GM19463 (cell line): Measurements from ENCODE around the gene CD33.
"Not testable (repeated sequence)": the region's sequence is repeated elsewhere in the genome, so short reads cannot be mapped to it uniquely, and the experiment has no call there.

Experiments
- ATAC-seq: cut with Tn5 transposase; IDR thresholded peaks from one replicate; pipeline ENCODE4 v1.9.1; 2021; ENCODE audit warnings: mild to moderate bottlenecking, moderate library complexity; ENCODE audit not compliant: unreplicated experiment

CD33 gene

GRCh38 chr19:51210191-51210784 lies 14.6 kb upstream of the CD33 start:
- no peak for ATAC-seq

- not testable (repeated sequence) for ATAC-seq
Measured at GRCh38 chr19:51210874-51211361, 14.0 kb upstream of the CD33 start.

- ATAC-seq = no peak
Measured at GRCh38 chr19:51211833-51212232, 13.0 kb upstream of the CD33 start.

- ATAC-seq = no peak
Measured at GRCh38 chr19:51219307-51219706, 5.6 kb upstream of the CD33 start.

- no peak for ATAC-seq
Measured at GRCh38 chr19:51219971-51220370, 4.9 kb upstream of the CD33 start.

- ATAC-seq = no peak
Measured at GRCh38 chr19:51220996-51221395, 3.9 kb upstream of the CD33 start.

- ATAC-seq = no peak
Measured at GRCh38 chr19:51224163-51224641, 678 bp upstream of the CD33 start.

- ATAC-seq = no peak
Measured at GRCh38 chr19:51226067-51226466, 1.2 kb downstream of the CD33 start.

GRCh38 chr19:51227326-51227725 lies 2.4 kb downstream of the CD33 start:
- ATAC-seq = no peak

- ATAC-seq = no peak
Measured at GRCh38 chr19:51227966-51228365, 3.1 kb downstream of the CD33 start.

- no peak for ATAC-seq
Measured at GRCh38 chr19:51240866-51241265, 16.0 kb downstream of the CD33 start.

GRCh38 chr19:51242881-51243630 lies 18.2 kb downstream of the CD33 start:
- no peak for ATAC-seq

GRCh38 chr19:51246164-51246552 lies 21.3 kb downstream of the CD33 start:
- ATAC-seq = no peak

GRCh38 chr19:51247972-51248590 lies 23.2 kb downstream of the CD33 start:
- no peak for ATAC-seq

GRCh38 chr19:51250786-51251467 lies 26.0 kb downstream of the CD33 start, which contains the start of gene SIGLECL1:
Gene SIGLECL1 (plus strand): TSS chr19:51251080. CDS start chr19:51264073, 12,993 bp downstream.
- ATAC-seq = no peak

- no peak for ATAC-seq
Measured at GRCh38 chr19:51251468-51251820, 26.6 kb downstream of the CD33 start.

- ATAC-seq = no peak
Measured at GRCh38 chr19:51252306-51253079, 27.6 kb downstream of the CD33 start.

- no peak for ATAC-seq
Measured at GRCh38 chr19:51253088-51253806, 28.4 kb downstream of the CD33 start.

GRCh38 chr19:51256155-51256625 lies 31.3 kb downstream of the CD33 start:
- ATAC-seq = no peak

- no peak for ATAC-seq
Measured at GRCh38 chr19:51257471-51257870, 32.6 kb downstream of the CD33 start.
